Measurements from ENCODE around the gene BTBD9.

- TF ChIP-seq CTCF (IDR thresholded peaks at IDR 0.05) (no peak), POLR2A (IDR thresholded peaks at IDR 0.05) (no peak), POLR2AphosphoS5 (IDR thresholded peaks at IDR 0.05) (no peak)
Measured at GRCh38 chr6:38396209-38396608, 243.5 kb downstream of the BTBD9 start.
